T-helper 1 cell treated with Interleukin-12 subunit alpha and Interleukin-12 subunit beta and Interleukin-4 antibody, amounts not matched to agents 30 μg/mL and 1 μg/mL, for 36 hours (primary cell): ENCODE data around the gene IFNA14.
"Not testable (repeated sequence)": the region's sequence is repeated elsewhere in the genome, so short reads cannot be mapped to it uniquely, and the experiment has no call there.

Experiments
- H3K27ac Mint-ChIP-seq: one replicate; pipeline ENCODE4 v1.8.0; 2021; ENCODE audit warnings: mild to moderate bottlenecking, mixed read lengths
- H3K27me3 Mint-ChIP-seq: one replicate; pipeline ENCODE4 v1.8.0; 2021; ENCODE audit warnings: low read depth, mixed read lengths
- H3K36me3 Mint-ChIP-seq: one replicate; pipeline ENCODE4 v1.8.0; 2021; ENCODE audit warnings: low read depth, mixed read lengths
- H3K4me1 Mint-ChIP-seq: one replicate; pipeline ENCODE4 v1.8.0; 2021; ENCODE audit warnings: low read depth, mixed read lengths
- H3K4me3 Mint-ChIP-seq: one replicate; pipeline ENCODE4 v1.8.0; 2021; ENCODE audit warnings: mild to moderate bottlenecking, moderate library complexity, mixed read lengths
- H3K9me3 Mint-ChIP-seq: one replicate; pipeline ENCODE4 v1.8.0; 2021; ENCODE audit warnings: mixed read lengths

Gene IFNA14

GRCh38 chr9:21194867-21195776, 44.7 kb downstream of the IFNA14 start:
- not testable (repeated sequence) for H3K9me3 Mint-ChIP-seq, H3K4me1 Mint-ChIP-seq, H3K27ac Mint-ChIP-seq, H3K36me3 Mint-ChIP-seq
- Mint-ChIP-seq H3K27me3 (peaks cover 18% of the 10 kb centered on the region), H3K4me3 (peak overlapping the region; percentile 48)
